ENCODE results near the gene LGALS9. TPM values are rescaled to one million over a fixed set of nuclear protein-coding genes. Genes with fewer than 3 reads are reported as not detected.
"Not testable (repeated sequence)": the region's sequence is repeated elsewhere in the genome, so short reads cannot be mapped to it uniquely, and the experiment has no call there.

LGALS9 gene
- total RNA-seq, 4 donors from 2014 or later = 20.2 to 76.1 (median 23.9) TPM

- Histone ChIP-seq H3K4me3 (no peak overlapping the region), H3K27me3 (no peaks in the 10 kb centered on the region), H3K4me1 (peaks cover 0 to 13% (median 4%) of the 10 kb centered on the region in 3 donors), H3K27ac (no peak overlapping the region), H3K36me3 (peaks cover 3 to 83% (median 23%) of the 10 kb centered on the region in 3 donors), H3K9me3 (no peaks in the 10 kb centered on the region)
- intact Hi-C loops (cut with DNase I) = no loop called here
- TF ChIP-seq CTCF (IDR thresholded peaks at IDR 0.05) = no peak
- no peak for TF ChIP-seq POLR2A (IDR thresholded peaks at IDR 0.05)
- DNase-seq = no peak
- WGBS, 2 donors = 67 to 84% methylated on average over 1 to 3 of the region's 3 CpGs
Measured at GRCh38 chr17:27624539-27624938, 6.4 kb upstream of the LGALS9 start.

GRCh38 chr17:27625856-27626255 is 5.1 kb upstream of the LGALS9 start:
- no peak for DNase-seq
- 82 to 91% methylated on average over 4 to 5 of the region's 5 CpGs for WGBS, 2 donors
- H3K27me3 ChIP-seq = no peaks in the 10 kb centered on the region
- H3K4me3 ChIP-seq = no peak overlapping the region
- H3K4me1 ChIP-seq = peaks cover 0 to 19% (median 7%) of the 10 kb centered on the region in 3 donors
- no peak overlapping the region for H3K27ac ChIP-seq
- TF ChIP-seq POLR2A (IDR thresholded peaks at IDR 0.05) = no peak
- no peak for TF ChIP-seq CTCF (IDR thresholded peaks at IDR 0.05)
- H3K9me3 ChIP-seq = no peaks in the 10 kb centered on the region
- H3K36me3 ChIP-seq = peaks cover 3 to 70% (median 13%) of the 10 kb centered on the region in 3 donors
- intact Hi-C loops (cut with DNase I) = no loop called here

- TF ChIP-seq CTCF (IDR thresholded peaks at IDR 0.05) = no peak
- no peak for TF ChIP-seq POLR2A (IDR thresholded peaks at IDR 0.05)
- intact Hi-C loops (cut with DNase I) = no loop called here
- Histone ChIP-seq H3K4me3 (no peak overlapping the region), H3K27ac (no peak overlapping the region), H3K36me3 (peaks cover 0 to 53% (median 0%) of the 10 kb centered on the region in 3 donors), H3K9me3 (no peaks in the 10 kb centered on the region), H3K4me1 (peaks cover 13 to 24% (median 18%) of the 10 kb centered on the region in 3 donors), H3K27me3 (no peaks in the 10 kb centered on the region)
- DNase-seq = no peak
- WGBS, 2 donors = 88 to 94% methylated on average over 10 of the region's 10 CpGs
Measured at GRCh38 chr17:27627514-27627913, 3.5 kb upstream of the LGALS9 start.

- peaks cover 22 to 32% (median 26%) of the 10 kb centered on the region in 3 donors for H3K4me1 ChIP-seq
- H3K9me3 ChIP-seq = no peaks in the 10 kb centered on the region
- 90 to 91% methylated on average over 4 to 5 of the region's 5 CpGs for WGBS, 2 donors
- intact Hi-C loops (cut with DNase I) = no loop called here
- DNase-seq = no peak
- no peak overlapping the region for H3K27ac ChIP-seq
- H3K36me3 ChIP-seq = peaks cover 0 to 45% (median 0%) of the 10 kb centered on the region in 3 donors
- TF ChIP-seq POLR2A (IDR thresholded peaks at IDR 0.05) (no peak), CTCF (IDR thresholded peaks at IDR 0.05) (no peak)
- H3K27me3 ChIP-seq = no peaks in the 10 kb centered on the region
- no peak overlapping the region for H3K4me3 ChIP-seq
Measured at GRCh38 chr17:27628376-27628775, 2.6 kb upstream of the LGALS9 start.

GRCh38 chr17:27629260-27629659 is 1.7 kb upstream of the LGALS9 start:
- H3K9me3 ChIP-seq; H3K27ac ChIP-seq; intact Hi-C loops (cut with DNase I); H3K27me3 ChIP-seq; DNase-seq; H3K4me3 ChIP-seq: not testable (repeated sequence)
- Histone ChIP-seq H3K36me3 (peaks cover 0 to 36% (median 0%) of the 10 kb centered on the region in 3 donors), H3K4me1 (peaks cover 31 to 40% (median 33%) of the 10 kb centered on the region in 3 donors)
- WGBS, 2 donors = 42 to 47% methylated on average over 3 of the region's 3 CpGs

- TF ChIP-seq POLR2A (IDR thresholded peaks at IDR 0.05) (no peak), CTCF (IDR thresholded peaks at IDR 0.05) (no peak)
- intact Hi-C loops (cut with DNase I) = no loop called here
- H3K9me3 ChIP-seq = no peaks in the 10 kb centered on the region
- peak overlapping the region; percentile 80 to 88 (median 86) for H3K27ac ChIP-seq
- peak overlapping the region; percentile 11 to 63 (median 42) for H3K4me3 ChIP-seq
- peaks cover 0 to 15% (median 0%) of the 10 kb centered on the region in 3 donors for H3K36me3 ChIP-seq
- H3K27me3 ChIP-seq = no peaks in the 10 kb centered on the region
- WGBS, 2 donors = 0 to 28% methylated on average over 3 to 5 of the region's 6 CpGs
- peaks cover 35 to 58% (median 40%) of the 10 kb centered on the region in 3 donors for H3K4me1 ChIP-seq
- no peak for DNase-seq
Measured at GRCh38 chr17:27631411-27631760, 398 bp downstream of the LGALS9 start.

Measured in esophagus squamous epithelium (tissue), 5 donors.